GM12892 (cell line): ENCODE measurements around the gene OTUB1.

Experiments
- POLR2A ChIP-seq: IDR thresholded peaks from 2 replicates; pipeline ENCODE4 v1.6.1; 2011; ENCODE audit warnings: low read depth, low read length, control low read depth
- POLR2AphosphoS5 ChIP-seq: IDR thresholded peaks from 2 replicates; pipeline ENCODE4 v1.6.1; 2011; ENCODE audit warnings: low read depth, low read length, control low read depth
- TAF1 ChIP-seq: IDR thresholded peaks from 2 replicates; pipeline ENCODE4 v1.6.1; 2011; ENCODE audit warnings: low read depth, mild to moderate bottlenecking, control low read depth, low read length, borderline replicate concordance

GRCh38 chr11:64022125-64022784, 36.0 kb downstream of the OTUB1 start:
- TF ChIP-seq POLR2A (no peak), POLR2AphosphoS5 (no peak), TAF1 (no peak)
